ENCODE results near the gene FGF2. TPM values are rescaled to one million over a fixed set of nuclear protein-coding genes. Genes with fewer than 3 reads are reported as not detected.

The FGF2 gene
- total and polyA plus RNA-seq, 5 donors from 2014 or later: not detected

DNA sequence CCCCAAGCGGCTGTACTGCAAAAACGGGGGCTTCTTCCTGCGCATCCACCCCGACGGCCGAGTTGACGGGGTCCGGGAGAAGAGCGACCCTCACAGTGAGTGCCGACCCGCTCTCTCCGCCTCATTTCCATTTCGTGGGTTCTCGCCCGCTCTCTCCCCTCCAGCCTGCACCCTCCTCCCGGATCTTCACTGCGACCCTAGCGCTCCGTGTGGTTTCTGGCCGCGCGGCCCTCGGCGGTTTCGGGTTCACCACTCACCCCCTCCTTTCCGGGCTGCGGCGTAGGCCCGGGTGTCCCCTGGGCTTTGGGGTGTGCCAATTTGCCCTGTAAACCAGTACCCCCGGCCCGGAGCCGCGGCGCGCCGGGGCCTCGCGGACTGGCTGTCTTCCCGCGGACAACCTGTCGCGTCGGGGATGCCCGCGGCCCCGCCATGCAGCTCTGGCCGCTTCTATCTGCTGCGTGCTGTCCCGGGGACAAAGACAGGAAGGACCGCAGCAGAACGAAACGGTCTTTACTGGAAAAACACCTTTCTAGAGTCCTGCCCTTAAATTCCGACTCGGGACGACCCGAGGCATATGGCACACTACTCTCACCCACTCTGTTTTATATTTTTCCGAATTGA lies 737 bp downstream of the FGF2 start:
- DNase-seq (peak in 2 of 3 donors; percentile 9 to 12), ATAC-seq (ENCODE audit: low read depth in 2 of 2) (peak; percentile 9 to 38)
- H3K36me3 Mint-ChIP-seq: no peaks in the 10 kb centered on the region
- no peaks in the 10 kb centered on the region for H3K9me3 ChIP-seq (ENCODE audit: control insufficient read depth in 2 of 2, low read length in 2 of 2)
- H3K27me3 Mint-ChIP-seq: peaks cover 78% of the 10 kb centered on the region
- peaks cover 12% of the 10 kb centered on the region for H3K4me1 ChIP-seq (ENCODE audit: control insufficient read depth, insufficient read depth, low read length, poor library complexity, severe bottlenecking)
- peaks cover 0 to 2% (median 0%) of the 10 kb centered on the region in 7 donors for H3K9me3 Mint-ChIP-seq
- H3K27ac ChIP-seq (ENCODE audit: insufficient read depth, low read length, poor library complexity, severe bottlenecking): no peak overlapping the region
- H3K36me3 ChIP-seq (ENCODE audit: control insufficient read depth, insufficient read depth, low read length): no peaks in the 10 kb centered on the region
- peak overlapping the region; percentile 47 to 82 (median 66) for H3K4me3 Mint-ChIP-seq
- H3K4me3 ChIP-seq (ENCODE audit: low read depth, low read length): peak overlapping the region; percentile 63
- H3K27ac Mint-ChIP-seq: no peak overlapping the region
- H3K4me1 Mint-ChIP-seq: peaks cover 5 to 14% (median 12%) of the 10 kb centered on the region in 4 donors
- peaks cover 48% of the 10 kb centered on the region for H3K27me3 ChIP-seq (ENCODE audit: control insufficient read depth, insufficient read depth, low read length)

DNA sequence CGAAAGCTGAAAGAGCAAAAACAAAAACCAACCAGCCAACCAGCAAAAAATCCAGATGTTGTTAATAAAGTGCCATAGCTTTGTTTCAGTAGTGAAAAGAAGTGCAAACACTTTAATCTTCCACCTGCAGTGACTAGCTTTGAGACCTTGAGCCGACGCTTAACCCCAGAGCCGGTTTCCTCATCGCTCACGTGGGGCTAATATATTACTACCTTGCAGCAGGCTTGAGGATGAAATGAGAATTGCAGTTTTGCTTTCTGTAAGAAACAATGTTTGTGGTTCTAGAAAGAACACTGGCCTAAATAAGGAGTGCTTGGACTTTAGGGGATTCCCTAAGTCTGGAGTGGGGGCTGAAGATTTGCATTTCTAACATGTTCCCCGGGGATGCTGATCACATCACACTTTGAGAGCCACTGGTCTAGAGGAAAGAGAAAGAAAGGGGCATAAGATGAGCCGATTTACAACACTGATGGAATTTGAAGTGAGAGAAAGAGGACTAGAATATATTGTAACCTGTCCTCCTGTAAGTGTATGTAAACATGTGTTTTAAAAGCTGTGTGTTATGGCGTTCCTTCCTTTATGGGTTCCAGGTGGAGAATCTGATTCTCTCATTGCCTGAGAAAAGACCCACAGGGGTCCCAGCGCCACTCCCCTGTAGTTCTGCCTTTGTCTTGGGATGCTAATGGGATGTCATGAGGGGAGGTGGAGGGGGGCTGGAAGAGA lies 1.4 kb downstream of the FGF2 start:
- no peak overlapping the region for H3K27ac Mint-ChIP-seq
- peaks cover 0 to 2% (median 0%) of the 10 kb centered on the region in 7 donors for H3K9me3 Mint-ChIP-seq
- peak in 2 of 3 donors; percentile 13 to 57 for DNase-seq
- H3K4me3 Mint-ChIP-seq: peak overlapping the region; percentile 47 to 82 (median 66)
- H3K36me3 Mint-ChIP-seq: no peaks in the 10 kb centered on the region
- peak; percentile 66 to 74 for ATAC-seq (ENCODE audit: low read depth in 2 of 2)
- H3K4me1 Mint-ChIP-seq: peaks cover 5 to 14% (median 12%) of the 10 kb centered on the region in 4 donors
- Histone ChIP-seq H3K27me3 (ENCODE audit: control insufficient read depth, insufficient read depth, low read length) (peaks cover 47% of the 10 kb centered on the region), H3K36me3 (ENCODE audit: control insufficient read depth, insufficient read depth, low read length) (no peaks in the 10 kb centered on the region), H3K9me3 (ENCODE audit: control insufficient read depth in 2 of 2, low read length in 2 of 2) (no peaks in the 10 kb centered on the region), H3K4me3 (ENCODE audit: low read depth, low read length) (peak overlapping the region; percentile 63), H3K4me1 (ENCODE audit: control insufficient read depth, insufficient read depth, low read length, poor library complexity, severe bottlenecking) (peaks cover 12% of the 10 kb centered on the region), H3K27ac (ENCODE audit: insufficient read depth, low read length, poor library complexity, severe bottlenecking) (no peak overlapping the region)
- H3K27me3 Mint-ChIP-seq: peaks cover 85% of the 10 kb centered on the region

DNA sequence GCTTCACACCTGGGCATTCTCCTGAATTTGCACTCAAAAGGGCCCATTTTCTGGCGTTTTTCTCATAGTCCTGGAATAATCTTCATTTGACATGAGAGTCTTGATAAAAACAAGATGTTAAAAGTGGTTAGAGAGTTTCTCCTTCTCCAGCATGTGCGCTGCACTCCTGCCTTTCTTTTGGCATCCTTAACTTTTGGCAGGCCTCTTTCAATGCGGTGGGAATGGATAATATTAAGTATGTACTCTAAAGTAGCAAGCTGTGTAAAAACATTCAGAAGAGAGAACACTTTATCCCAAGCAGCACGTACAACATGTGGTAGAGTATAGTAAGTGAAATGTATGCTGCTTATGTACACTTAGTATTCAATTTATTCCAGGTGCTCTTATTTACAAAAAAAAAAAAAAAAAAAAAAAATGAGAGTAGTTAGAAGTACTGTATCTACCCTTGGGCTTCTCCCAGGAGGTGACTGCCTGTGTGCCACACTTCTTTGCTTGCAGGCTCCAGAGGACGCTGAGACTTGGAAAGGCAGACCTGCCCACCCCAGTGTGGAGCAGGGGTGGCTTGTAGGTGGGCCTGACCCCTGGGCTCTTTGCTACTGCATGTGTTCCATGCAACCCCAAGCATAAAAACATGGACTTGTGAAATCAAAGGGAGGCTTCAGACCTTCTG lies 3.9 kb downstream of the FGF2 start:
- Mint-ChIP-seq H3K27ac (no peak overlapping the region), H3K4me3 (no peak overlapping the region), H3K4me1 (peaks cover 5 to 14% (median 12%) of the 10 kb centered on the region in 4 donors), H3K36me3 (no peaks in the 10 kb centered on the region), H3K27me3 (peaks cover 74% of the 10 kb centered on the region), H3K9me3 (peaks cover 0 to 2% (median 0%) of the 10 kb centered on the region in 7 donors)
- Histone ChIP-seq H3K4me1 (ENCODE audit: control insufficient read depth, insufficient read depth, low read length, poor library complexity, severe bottlenecking) (peaks cover 12% of the 10 kb centered on the region), H3K36me3 (ENCODE audit: control insufficient read depth, insufficient read depth, low read length) (no peaks in the 10 kb centered on the region), H3K27me3 (ENCODE audit: control insufficient read depth, insufficient read depth, low read length) (peaks cover 34% of the 10 kb centered on the region), H3K9me3 (ENCODE audit: control insufficient read depth in 2 of 2, low read length in 2 of 2) (no peaks in the 10 kb centered on the region), H3K4me3 (ENCODE audit: low read depth, low read length) (no peak overlapping the region), H3K27ac (ENCODE audit: insufficient read depth, low read length, poor library complexity, severe bottlenecking) (no peak overlapping the region)
- no peak for DNase-seq
- ATAC-seq (ENCODE audit: low read depth in 2 of 2): no peak

DNA sequence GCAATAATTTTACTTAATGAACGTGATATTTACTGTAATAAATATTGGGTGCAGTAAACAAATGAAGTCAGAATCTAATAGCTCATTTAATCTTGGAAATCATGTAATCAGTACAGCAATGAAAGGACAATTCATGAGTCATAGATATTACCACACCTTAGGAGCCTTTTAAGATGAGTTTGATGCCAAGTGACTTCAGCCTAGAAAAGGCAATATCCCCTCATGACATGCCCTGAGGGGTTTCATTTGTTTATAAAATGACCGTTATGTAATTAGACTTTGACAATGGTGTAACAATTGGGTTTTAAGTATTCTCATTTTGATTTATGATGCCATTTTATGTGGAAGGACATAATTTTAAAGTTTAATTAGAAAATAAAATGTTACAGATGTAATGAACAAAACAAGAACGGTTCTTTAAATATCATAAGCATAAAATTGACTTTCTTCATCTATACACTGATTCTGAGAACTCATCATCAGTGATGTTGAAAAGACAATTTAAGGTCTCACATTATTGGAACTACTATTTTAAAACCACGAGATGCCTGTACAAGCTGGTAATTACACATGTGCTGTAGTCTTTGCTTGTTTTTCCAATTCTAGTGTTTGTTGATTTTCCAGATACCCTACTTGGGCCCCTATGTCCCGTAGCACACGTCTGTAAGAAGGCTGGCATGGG lies 5.0 kb downstream of the FGF2 start:
- H3K36me3 Mint-ChIP-seq: no peaks in the 10 kb centered on the region
- Histone ChIP-seq H3K36me3 (ENCODE audit: control insufficient read depth, insufficient read depth, low read length) (no peaks in the 10 kb centered on the region), H3K4me3 (ENCODE audit: low read depth, low read length) (no peak overlapping the region), H3K27me3 (ENCODE audit: control insufficient read depth, insufficient read depth, low read length) (peaks cover 35% of the 10 kb centered on the region), H3K4me1 (ENCODE audit: control insufficient read depth, insufficient read depth, low read length, poor library complexity, severe bottlenecking) (peaks cover 12% of the 10 kb centered on the region), H3K27ac (ENCODE audit: insufficient read depth, low read length, poor library complexity, severe bottlenecking) (no peak overlapping the region), H3K9me3 (ENCODE audit: control insufficient read depth in 2 of 2, low read length in 2 of 2) (no peaks in the 10 kb centered on the region)
- H3K9me3 Mint-ChIP-seq: peaks cover 0 to 2% (median 0%) of the 10 kb centered on the region in 7 donors
- no peak for DNase-seq
- ATAC-seq (ENCODE audit: low read depth in 2 of 2): no peak
- no peak overlapping the region for H3K4me3 Mint-ChIP-seq
- peaks cover 5 to 12% (median 10%) of the 10 kb centered on the region in 4 donors for H3K4me1 Mint-ChIP-seq
- no peak overlapping the region for H3K27ac Mint-ChIP-seq
- peaks cover 68% of the 10 kb centered on the region for H3K27me3 Mint-ChIP-seq

DNA sequence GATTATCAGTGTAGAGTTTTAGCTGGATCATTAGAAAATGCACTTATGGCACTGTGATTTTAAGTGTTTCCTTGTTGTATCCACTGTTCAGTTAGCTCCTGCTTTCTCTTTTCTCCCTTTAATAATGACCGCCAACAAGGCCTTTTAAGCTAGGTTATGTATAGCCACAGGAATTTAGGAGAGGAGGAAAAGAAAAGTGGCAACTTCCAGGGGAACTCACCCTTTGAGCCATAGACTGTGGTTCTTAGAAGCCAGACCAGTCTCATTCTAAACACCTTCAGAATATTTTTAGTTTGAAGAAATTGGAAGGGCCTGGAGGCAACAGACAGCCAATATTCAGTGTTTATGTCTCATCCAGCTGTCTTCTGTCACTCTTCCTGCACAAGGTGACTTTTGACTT lies 6.1 kb downstream of the FGF2 start:
- Mint-ChIP-seq H3K27me3 (peaks cover 62% of the 10 kb centered on the region), H3K9me3 (peaks cover 0 to 2% (median 0%) of the 10 kb centered on the region in 7 donors), H3K36me3 (no peaks in the 10 kb centered on the region), H3K27ac (no peak overlapping the region), H3K4me3 (peak overlapping the region in 1 of 4 donors; percentile 8), H3K4me1 (peaks cover 5 to 9% (median 8%) of the 10 kb centered on the region in 4 donors)
- H3K4me1 ChIP-seq (ENCODE audit: control insufficient read depth, insufficient read depth, low read length, poor library complexity, severe bottlenecking): peaks cover 4% of the 10 kb centered on the region
- peaks cover 33% of the 10 kb centered on the region for H3K27me3 ChIP-seq (ENCODE audit: control insufficient read depth, insufficient read depth, low read length)
- no peaks in the 10 kb centered on the region for H3K9me3 ChIP-seq (ENCODE audit: control insufficient read depth in 2 of 2, low read length in 2 of 2)
- no peak overlapping the region for H3K27ac ChIP-seq (ENCODE audit: insufficient read depth, low read length, poor library complexity, severe bottlenecking)
- ATAC-seq (ENCODE audit: low read depth in 2 of 2): no peak
- H3K4me3 ChIP-seq (ENCODE audit: low read depth, low read length): no peak overlapping the region
- no peaks in the 10 kb centered on the region for H3K36me3 ChIP-seq (ENCODE audit: control insufficient read depth, insufficient read depth, low read length)
- DNase-seq: no peak

DNA sequence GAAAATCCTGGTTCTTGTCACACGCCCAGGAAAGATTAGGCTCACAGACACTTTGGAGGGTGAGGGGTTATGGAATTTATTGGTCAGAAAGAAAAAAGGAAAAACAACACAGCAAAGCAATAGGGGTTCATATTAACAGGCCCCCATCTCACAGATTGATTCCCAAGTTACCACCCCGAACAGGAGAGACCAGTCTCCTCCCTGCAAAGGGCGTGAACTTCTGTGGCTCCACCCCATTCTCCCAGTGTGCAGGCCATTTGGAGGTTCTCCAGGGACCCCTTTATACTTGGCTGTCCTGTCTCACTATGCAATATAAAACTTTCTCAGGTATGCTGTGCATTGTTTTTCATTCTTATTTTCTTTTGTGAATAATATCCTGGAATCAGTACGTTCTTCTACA lies 7.4 kb downstream of the FGF2 start:
- Mint-ChIP-seq H3K4me3 (no peak overlapping the region), H3K27me3 (peaks cover 54% of the 10 kb centered on the region), H3K9me3 (peaks cover 0 to 2% (median 0%) of the 10 kb centered on the region in 7 donors), H3K36me3 (no peaks in the 10 kb centered on the region), H3K27ac (no peak overlapping the region), H3K4me1 (peaks cover 0 to 2% (median 0%) of the 10 kb centered on the region in 4 donors)
- no peak for DNase-seq
- Histone ChIP-seq H3K27me3 (ENCODE audit: control insufficient read depth, insufficient read depth, low read length) (peaks cover 28% of the 10 kb centered on the region), H3K36me3 (ENCODE audit: control insufficient read depth, insufficient read depth, low read length) (no peaks in the 10 kb centered on the region), H3K4me3 (ENCODE audit: low read depth, low read length) (no peak overlapping the region), H3K9me3 (ENCODE audit: control insufficient read depth in 2 of 2, low read length in 2 of 2) (no peaks in the 10 kb centered on the region), H3K27ac (ENCODE audit: insufficient read depth, low read length, poor library complexity, severe bottlenecking) (no peak overlapping the region), H3K4me1 (ENCODE audit: control insufficient read depth, insufficient read depth, low read length, poor library complexity, severe bottlenecking) (no peaks in the 10 kb centered on the region)
- ATAC-seq (ENCODE audit: low read depth in 2 of 2): no peak

DNA sequence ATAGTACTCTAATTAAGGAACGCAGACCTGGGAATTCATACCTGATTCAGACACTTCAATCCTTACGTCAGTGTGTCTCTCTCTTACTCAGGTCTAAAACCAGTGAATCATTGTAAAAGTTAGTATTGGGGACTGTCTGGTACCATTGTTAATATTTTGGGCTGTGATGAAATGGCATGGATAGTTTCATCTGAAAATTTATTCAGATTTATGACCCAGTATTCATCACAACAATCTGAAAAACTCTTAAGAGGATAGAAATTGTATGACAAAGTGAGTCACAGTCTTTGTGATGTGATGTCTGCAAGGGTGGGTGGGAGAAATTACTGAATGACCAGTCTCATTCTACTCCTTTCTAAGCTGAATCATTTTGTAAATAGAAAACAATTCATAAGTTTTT lies 10.3 kb downstream of the FGF2 start:
- Histone ChIP-seq H3K4me3 (ENCODE audit: low read depth, low read length) (no peak overlapping the region), H3K27me3 (ENCODE audit: control insufficient read depth, insufficient read depth, low read length) (peaks cover 17% of the 10 kb centered on the region), H3K4me1 (ENCODE audit: control insufficient read depth, insufficient read depth, low read length, poor library complexity, severe bottlenecking) (no peaks in the 10 kb centered on the region), H3K9me3 (ENCODE audit: control insufficient read depth in 2 of 2, low read length in 2 of 2) (no peaks in the 10 kb centered on the region), H3K36me3 (ENCODE audit: control insufficient read depth, insufficient read depth, low read length) (no peaks in the 10 kb centered on the region), H3K27ac (ENCODE audit: insufficient read depth, low read length, poor library complexity, severe bottlenecking) (no peak overlapping the region)
- Mint-ChIP-seq H3K36me3 (no peaks in the 10 kb centered on the region), H3K27ac (no peak overlapping the region), H3K4me1 (no peaks in the 10 kb centered on the region), H3K27me3 (peaks cover 27% of the 10 kb centered on the region), H3K9me3 (no peaks in the 10 kb centered on the region), H3K4me3 (no peak overlapping the region)
- ATAC-seq (ENCODE audit: low read depth in 2 of 2): no peak
- no peak for DNase-seq

Data from CD4-positive, CD25-positive, alpha-beta regulatory T cell (primary cell).